ENCODE measurements around the gene ZNF230.

ZNF230 gene

GRCh38 chr19:44002566-44003460 lies at the start of gene ZNF230:
TSS of gene ZNF230 (plus strand) at chr19:44002957. CDS start at chr19:44007079, 4,122 bp downstream.
- peak; percentile 95 for DNase-seq

- DNase-seq = no peak
These were observed 45.9 kb upstream of the ZNF230 start for GRCh38 chr19:43956827-43957226.

DNA sequence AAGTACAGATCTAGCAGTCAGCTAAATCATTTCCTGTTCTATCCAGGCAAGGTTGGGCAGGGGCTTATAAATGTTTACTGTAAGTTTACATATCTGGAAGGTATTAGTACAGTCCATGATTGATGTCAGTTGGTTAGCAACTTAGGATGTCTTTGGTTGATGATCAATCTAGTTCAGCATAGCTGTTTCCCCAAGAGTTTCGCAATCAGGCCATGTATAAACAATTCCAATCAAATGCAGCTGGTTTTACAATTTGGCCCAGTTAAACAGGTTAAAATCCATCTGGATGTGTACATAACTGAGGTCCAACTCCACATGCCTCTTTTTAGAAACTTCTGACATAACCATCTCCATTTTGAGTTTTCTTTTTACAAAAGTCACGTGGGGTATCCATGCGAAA lies 44.9 kb upstream of the ZNF230 start:
- DNase-seq = peak; percentile 83

DNA sequence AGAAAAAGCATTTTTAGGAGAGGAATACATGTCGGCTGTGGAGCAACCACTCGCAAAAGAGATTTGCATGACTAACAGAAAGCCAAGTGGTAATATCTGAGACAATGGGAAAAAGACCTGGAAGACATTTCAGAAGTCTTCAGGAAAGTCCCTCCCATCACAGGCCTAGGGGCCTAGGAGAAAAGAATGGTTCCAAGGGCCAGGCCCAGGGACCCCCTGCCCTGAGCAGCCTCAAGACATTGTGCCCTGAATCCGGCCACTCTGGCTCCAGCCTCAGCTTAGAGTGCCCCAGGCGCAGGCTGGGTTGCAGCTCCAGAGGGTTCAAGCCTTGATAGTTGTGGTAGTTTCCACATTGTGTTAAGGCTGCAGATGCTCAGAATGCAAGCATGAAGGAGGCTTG lies 42.3 kb upstream of the ZNF230 start:
- DNase-seq = no peak

DNA sequence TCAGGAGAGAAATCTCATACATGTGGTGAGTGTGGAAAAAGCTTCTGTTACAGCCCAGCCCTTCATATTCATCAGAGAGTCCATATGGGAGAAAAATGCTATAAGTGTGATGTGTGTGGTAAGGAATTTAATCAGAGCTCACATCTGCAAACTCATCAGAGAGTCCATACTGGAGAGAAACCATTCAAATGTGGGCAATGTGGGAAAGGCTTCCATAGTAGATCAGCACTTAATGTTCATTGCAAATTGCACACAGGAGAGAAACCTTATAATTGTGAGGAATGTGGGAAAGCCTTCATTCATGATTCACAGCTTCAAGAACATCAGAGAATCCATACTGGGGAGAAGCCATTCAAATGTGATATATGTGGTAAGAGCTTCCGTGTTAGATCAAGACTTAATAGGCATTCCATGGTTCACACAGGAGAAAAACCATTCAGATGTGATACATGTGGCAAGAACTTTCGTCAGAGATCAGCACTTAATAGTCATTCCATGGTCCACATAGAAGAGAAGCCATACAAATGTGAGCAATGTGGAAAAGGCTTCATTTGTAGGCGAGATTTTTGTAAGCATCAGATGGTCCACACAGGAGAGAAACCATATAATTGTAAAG lies 36.6 kb upstream of the ZNF230 start:
- no peak for DNase-seq

GRCh38 chr19:43976732-43977131 lies 26.0 kb upstream of the ZNF230 start:
- no peak for DNase-seq

- DNase-seq = no peak
These were observed 19.2 kb upstream of the ZNF230 start for GRCh38 chr19:43983544-43983911.

GRCh38 chr19:43983912-43984686 lies 18.7 kb upstream of the ZNF230 start, which contains the start of gene ZNF155:
TSS of gene ZNF155 (plus strand) at chr19:43984188. CDS start at chr19:43988544, 4,356 bp downstream.
- peak; percentile 98 for DNase-seq

DNA sequence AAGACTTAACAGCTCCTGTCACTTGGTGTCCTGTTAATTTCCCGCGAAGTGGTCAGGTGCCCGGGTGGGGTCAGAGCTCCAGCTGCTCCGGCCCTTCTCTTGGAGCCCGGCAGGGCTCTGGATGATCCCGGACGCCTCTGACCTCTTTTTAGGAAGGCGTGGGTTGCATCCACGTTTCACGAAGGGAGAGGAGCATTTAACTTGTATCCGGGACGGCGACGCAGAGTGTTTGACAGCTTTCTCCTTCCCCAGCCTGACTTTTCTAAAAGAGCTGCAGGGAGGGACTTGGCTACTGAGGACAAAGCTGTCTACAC lies 18.1 kb upstream of the ZNF230 start:
- DNase-seq = no peak

DNA sequence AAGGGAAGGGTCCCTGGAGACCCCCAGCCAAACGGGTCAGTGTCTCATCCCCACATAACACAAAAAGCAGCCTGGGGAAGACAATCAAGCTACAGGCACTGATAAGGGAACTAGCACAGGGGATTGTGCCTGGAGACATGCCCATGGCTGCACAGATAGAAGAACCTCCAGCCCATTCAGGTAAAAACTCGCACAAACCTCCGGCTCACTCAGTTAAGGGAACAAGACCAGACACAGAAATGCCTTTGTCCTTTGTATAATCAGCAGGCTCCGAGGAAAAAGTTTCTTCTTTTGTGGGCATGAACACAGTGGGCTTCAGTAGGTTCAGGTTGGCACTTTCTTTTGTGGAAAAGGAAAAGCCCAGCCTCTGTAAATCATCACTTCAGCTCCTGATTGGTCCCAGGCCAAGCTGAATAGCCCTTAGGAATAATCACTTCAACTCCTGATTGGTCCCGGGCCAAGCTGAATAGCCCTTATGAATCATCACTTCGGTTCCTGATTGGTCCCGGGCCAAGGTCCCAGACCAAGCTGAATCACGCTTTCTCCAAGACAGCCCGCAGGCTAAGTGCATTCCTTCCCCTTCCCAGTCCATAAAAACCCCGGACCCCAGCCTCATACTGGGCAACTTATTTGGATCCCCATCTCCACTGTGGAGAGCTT lies 5.0 kb upstream of the ZNF230 start:
- peak; percentile 12 for DNase-seq

- no peak for DNase-seq
These were observed 568 bp upstream of the ZNF230 start for GRCh38 chr19:44002212-44002565.

- DNase-seq = no peak
These were observed 778 bp downstream of the ZNF230 start for GRCh38 chr19:44003461-44004009.

GRCh38 chr19:44005973-44006372 lies 3.2 kb downstream of the ZNF230 start:
- no peak for DNase-seq

DNA sequence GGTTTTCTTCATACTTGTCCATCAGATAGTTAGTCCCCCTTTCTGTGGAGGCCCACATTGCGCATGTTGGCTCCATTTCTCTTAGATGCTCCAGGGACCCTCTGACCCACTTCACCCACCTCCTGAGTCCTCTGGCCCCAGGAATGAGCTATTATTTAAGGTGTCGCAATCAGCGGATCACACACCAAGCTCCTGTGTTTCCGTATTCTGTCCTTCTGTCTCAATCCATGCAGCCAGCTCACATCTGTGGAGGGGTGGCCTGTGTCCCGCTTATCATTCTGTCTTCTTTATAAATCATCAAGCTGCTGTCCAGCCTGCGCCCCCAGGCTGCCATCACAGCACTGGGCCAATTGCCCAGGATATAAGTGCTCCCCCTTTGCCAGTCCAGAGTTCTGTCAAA lies 4.7 kb downstream of the ZNF230 start:
- DNase-seq = no peak

DNA sequence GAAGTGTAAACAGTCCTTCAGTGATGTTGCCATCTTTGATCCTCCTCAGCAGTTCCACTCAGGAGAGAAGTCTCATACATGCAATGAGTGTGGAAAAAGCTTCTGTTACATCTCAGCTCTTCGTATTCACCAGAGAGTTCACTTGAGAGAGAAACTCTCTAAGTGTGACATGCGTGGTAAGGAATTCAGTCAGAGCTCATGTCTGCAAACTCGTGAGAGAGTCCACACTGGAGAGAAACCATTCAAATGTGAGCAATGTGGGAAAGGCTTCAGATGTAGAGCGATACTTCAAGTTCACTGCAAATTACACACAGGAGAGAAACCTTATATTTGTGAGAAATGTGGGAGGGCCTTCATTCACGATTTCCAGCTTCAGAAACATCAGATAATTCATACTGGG lies 7.7 kb downstream of the ZNF230 start:
- no peak for DNase-seq

DNA sequence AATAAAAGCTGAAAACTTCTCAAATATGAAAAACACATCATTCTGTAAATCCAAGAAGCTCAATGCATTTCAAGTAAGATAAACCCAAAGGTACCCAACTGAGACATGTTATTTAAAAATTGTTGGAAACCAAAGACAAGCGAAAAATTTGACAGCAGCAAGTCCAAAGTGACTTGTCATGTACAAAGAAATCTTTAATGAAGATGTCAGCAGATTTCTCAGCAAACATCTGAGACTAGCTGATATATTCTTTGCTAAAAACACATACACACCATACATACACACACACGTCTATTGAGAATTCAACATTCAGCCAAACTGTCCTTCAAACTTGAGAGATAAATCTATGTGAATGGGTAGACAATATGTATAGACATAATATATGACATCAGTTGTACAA lies 16.7 kb downstream of the ZNF230 start:
- no peak for DNase-seq

DNA sequence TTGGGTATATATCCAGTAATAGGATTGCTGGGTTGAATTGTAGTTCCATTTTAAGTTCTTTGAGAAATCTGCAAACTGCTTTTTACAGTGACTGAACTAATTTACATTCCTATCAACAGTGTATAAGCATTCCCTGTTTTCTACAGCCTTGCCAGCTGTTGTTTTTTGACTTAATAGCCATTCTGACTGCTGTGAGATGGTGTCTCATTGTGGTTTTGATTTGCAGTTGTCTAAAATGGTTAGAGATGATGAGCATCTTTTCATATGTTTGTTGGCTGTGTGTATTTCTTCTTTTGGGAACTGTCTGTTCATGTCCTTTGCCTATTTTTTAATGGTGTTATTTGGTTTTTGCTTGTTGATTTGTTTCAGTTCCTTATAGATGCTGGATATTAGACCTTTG lies 18.5 kb downstream of the ZNF230 start:
- DNase-seq = no peak

DNA sequence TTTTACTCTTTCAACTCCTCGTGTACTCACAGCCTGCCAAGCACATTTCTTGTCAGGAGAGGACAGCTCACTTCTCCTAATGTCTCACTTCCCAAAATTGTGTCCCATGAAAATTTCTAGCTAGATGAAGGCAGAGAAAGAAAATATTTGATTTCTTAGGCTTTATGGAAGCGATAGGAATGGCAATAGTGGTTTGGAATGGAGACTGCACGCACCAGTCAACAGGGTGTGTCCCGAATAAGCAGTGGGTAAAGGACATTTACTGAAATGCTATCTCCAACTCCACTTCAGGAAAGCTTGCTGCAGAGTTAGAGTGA lies 22.1 kb downstream of the ZNF230 start:
- DNase-seq = no peak

GRCh38 chr19:44025217-44025936 lies 22.6 kb downstream of the ZNF230 start, which contains the start of gene ZNF222:
TSS of gene ZNF222 (plus strand) at chr19:44025379. CDS start at chr19:44025437, 58 bp downstream.
- peak; percentile 92 for DNase-seq

- no peak for DNase-seq
These were observed 23.9 kb downstream of the ZNF230 start for GRCh38 chr19:44026622-44027021.

GRCh38 chr19:44032001-44032610 lies 29.3 kb downstream of the ZNF230 start:
- DNase-seq = no peak

- no peak for DNase-seq
These were observed 39.4 kb downstream of the ZNF230 start for GRCh38 chr19:44042147-44042546.
